Peyer's patch (tissue), 4 donors: Measurements from ENCODE around the gene PFKL. TPM values are rescaled to one million over a fixed set of nuclear protein-coding genes. Genes with fewer than 3 reads are reported as not detected.

Source experiments
- DNase-seq, 3 donors: peaks; one replicate each; pipeline ENCODE4 v3.0.0-alpha.2; 2017 to 2019
- H3K27ac ChIP-seq, 4 donors: fragments of 200-600 bp; sonication (generic); one replicate each; pipeline ENCODE4 v1.5.1; 2016 to 2019
- H3K27me3 ChIP-seq, 2 donors: fragments of 200-600 bp; sonication (generic); one replicate each; pipeline ENCODE4 v1.5.1; 2019
- H3K36me3 ChIP-seq, 3 donors: fragments of 200-600 bp; sonication (generic); one replicate each; pipeline ENCODE4 v1.5.1; 2016 to 2019
- H3K4me1 ChIP-seq, 4 donors: fragments of 200-600 bp; sonication (generic); one replicate each; pipeline ENCODE4 v1.5.1; 2016 to 2019
- H3K4me3 ChIP-seq, 4 donors: fragments of 200-600 bp; sonication (generic); 1 replicate in 3 of 4; 2 replicates in 1 of 4; pipeline ENCODE4 v1.5.1; 2016 to 2019; ENCODE audit warnings: mild to moderate bottlenecking in 1 of 4
- H3K9me3 ChIP-seq, 4 donors: fragments of 200-600 bp; sonication (generic); one replicate each; pipeline ENCODE4 v1.5.1; 2016 to 2019; ENCODE audit warnings: mild to moderate bottlenecking in 1 of 4
- POLR2A ChIP-seq, 2 donors: fragments of 450-650 bp; IDR thresholded peaks; one replicate each; pipeline ENCODE4 v1.5.1; 2017; ENCODE audit warnings: antibody characterized with exemption in 2 of 2, mild to moderate bottlenecking in 2 of 2, moderate library complexity in 2 of 2
- total RNA-seq, 4 donors: library from RNA; depleted of rRNA; stranded (reverse); fragments of >200 nt; gene quantifications; one replicate each; pipeline ENCODE4 v1.1.0, GENCODE V29; 2016
- TF ChIP-seq, protein P1 (sequence below), 6 experiments: fragments of 450-650 bp in 4 of 6; fragments of 200-600 bp in 2 of 6; sonication (generic) in 1 of 6; IDR thresholded peaks; one replicate each; pipeline ENCODE4 v1.5.1; 2017 to 2019; ENCODE audit warnings: antibody characterized with exemption in 6 of 6, mild to moderate bottlenecking in 3 of 6, moderate library complexity in 1 of 6

PFKL gene
- total RNA-seq, 4 donors from 2014 or later, result 192 to 404 (median 274) TPM

DNA sequence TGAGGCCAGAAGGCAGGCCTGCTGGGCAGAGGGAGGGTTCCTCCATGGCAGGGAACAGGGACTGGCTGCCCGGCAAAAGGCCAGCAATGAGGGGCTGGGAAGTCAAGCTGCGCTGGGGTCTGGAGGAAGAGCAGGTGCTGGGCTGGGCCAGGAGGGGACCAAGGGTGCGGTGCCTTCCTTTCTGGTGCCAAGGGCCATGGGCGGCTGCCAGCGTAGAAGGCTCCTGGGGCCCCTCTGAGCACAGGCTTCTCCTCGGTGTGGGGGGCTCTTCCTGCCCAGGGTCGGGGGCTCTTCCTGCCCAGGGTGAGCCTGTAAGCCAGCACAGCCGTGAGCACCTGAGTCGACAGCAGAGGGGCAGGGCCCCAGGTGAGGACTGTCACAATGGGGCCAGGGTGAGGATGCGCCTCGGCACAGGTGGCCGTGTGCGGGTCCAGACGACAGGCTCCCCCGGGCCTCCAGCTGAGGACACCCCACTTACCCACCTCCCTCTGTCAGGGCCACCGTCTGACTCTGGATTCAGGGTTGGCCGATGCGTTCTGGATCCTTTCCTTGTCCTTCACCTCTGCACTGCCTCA lies 27.5 kb upstream of the PFKL start:
- Histone ChIP-seq H3K27me3 (no peaks in the 10 kb centered on the region), H3K27ac (no peak overlapping the region), H3K36me3 (no peaks in the 10 kb centered on the region), H3K4me3 (no peak overlapping the region), H3K9me3 (no peaks in the 10 kb centered on the region), H3K4me1 (no peaks in the 10 kb centered on the region)
- no peak for DNase-seq
- TF ChIP-seq POLR2A (IDR thresholded peaks at IDR 0.05), result no peak
- TF ChIP-seq, protein P1, sequence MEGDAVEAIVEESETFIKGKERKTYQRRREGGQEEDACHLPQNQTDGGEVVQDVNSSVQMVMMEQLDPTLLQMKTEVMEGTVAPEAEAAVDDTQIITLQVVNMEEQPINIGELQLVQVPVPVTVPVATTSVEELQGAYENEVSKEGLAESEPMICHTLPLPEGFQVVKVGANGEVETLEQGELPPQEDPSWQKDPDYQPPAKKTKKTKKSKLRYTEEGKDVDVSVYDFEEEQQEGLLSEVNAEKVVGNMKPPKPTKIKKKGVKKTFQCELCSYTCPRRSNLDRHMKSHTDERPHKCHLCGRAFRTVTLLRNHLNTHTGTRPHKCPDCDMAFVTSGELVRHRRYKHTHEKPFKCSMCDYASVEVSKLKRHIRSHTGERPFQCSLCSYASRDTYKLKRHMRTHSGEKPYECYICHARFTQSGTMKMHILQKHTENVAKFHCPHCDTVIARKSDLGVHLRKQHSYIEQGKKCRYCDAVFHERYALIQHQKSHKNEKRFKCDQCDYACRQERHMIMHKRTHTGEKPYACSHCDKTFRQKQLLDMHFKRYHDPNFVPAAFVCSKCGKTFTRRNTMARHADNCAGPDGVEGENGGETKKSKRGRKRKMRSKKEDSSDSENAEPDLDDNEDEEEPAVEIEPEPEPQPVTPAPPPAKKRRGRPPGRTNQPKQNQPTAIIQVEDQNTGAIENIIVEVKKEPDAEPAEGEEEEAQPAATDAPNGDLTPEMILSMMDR (IDR thresholded peaks at IDR 0.05), result no peak

DNA sequence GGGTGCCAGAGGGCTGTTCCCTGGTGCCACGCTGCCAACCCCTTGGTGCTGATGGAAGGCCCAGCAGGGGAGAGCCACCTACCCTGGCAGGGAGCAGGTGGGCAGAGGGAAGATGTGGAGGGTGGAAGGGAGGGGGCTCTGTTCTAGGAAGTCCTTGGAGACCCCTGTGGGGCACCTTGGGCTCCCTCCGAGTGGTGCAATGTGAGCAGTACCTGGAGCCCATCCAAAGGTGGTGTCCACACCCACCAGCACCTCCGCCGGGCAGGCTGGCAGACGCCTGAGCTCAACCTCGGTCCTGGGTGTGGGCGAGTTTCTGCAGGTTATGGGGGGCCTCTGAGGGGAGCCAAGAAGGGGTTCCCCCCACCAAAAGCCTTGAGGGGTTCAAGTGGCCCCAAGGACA lies 26.8 kb upstream of the PFKL start:
- Histone ChIP-seq H3K4me3 (no peak overlapping the region), H3K4me1 (no peaks in the 10 kb centered on the region), H3K27me3 (no peaks in the 10 kb centered on the region), H3K9me3 (no peaks in the 10 kb centered on the region), H3K36me3 (no peaks in the 10 kb centered on the region), H3K27ac (no peak overlapping the region)
- TF ChIP-seq, protein P1 (IDR thresholded peaks at IDR 0.05), result no peak
- no peak for TF ChIP-seq POLR2A (IDR thresholded peaks at IDR 0.05)
- no peak for DNase-seq

DNA sequence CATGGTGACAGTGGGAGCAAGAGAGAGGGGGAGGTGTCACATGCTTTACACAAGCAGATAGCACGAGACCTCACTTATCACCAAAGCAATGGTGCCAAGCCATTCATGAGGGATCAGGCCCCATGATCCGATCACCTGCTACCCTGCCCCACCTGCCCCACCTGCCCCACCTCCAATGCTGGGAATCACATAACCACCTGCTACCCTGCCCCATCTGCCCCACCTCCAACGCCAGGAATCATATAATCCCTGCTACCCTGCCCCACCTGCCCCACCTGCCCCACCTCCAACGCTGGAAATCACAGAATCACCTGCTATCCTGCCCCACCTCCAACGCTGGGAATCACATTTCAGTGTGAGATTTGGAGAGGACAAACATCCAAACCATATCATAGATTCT lies 24.8 kb upstream of the PFKL start:
- Histone ChIP-seq H3K27me3 (no peaks in the 10 kb centered on the region), H3K9me3 (no peaks in the 10 kb centered on the region), H3K36me3 (no peaks in the 10 kb centered on the region), H3K4me3 (no peak overlapping the region), H3K27ac (no peak overlapping the region), H3K4me1 (no peaks in the 10 kb centered on the region)
- no peak for DNase-seq
- TF ChIP-seq POLR2A (IDR thresholded peaks at IDR 0.05), result no peak
- TF ChIP-seq, protein P1 (IDR thresholded peaks at IDR 0.05), result no peak

DNA sequence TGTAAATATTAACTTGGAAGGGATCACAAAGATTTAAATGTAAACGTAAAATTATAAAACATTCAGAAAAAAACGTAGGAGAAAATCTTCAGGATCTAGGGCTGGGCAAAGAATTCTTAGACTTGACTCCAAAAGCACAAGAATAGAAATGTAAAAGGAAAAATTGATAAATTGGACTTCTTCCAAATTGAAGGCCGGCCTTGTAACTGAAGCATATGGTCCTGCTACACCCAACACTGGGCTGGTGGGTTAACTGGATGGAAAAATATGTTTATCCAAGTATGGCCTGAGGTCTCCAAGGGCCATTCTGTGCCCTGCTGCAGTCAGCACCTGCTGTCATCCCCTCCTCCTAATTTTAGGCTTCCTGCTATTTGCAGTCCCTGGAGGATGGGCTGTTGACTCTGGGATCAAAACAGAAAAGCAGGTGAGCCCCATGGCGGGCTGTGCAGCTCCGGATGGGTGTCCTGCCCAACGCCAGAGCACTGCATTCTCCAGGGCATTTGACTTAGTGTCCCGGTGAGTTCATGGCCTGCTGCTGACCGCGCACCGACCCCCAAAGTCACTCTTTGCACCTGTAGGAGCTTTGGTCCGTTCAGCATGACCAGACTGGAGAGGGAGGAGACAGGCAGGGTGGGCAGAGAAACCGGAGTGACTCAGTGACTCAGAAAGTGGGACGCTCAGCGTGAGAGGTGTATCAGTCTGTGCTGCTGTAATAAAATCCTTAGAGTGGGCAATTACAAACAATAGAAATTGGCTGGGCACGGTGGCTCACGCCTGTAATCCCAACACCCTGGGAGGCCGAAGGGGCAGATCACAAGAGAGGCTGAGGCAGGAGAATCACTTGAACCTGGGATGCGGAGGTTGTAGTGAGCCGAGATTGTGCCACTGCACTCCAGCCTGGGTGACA lies 20.2 kb upstream of the PFKL start:
- Histone ChIP-seq H3K27me3 (no peaks in the 10 kb centered on the region), H3K4me3 (no peak overlapping the region), H3K9me3 (no peaks in the 10 kb centered on the region), H3K27ac (no peak overlapping the region), H3K36me3 (no peaks in the 10 kb centered on the region), H3K4me1 (no peaks in the 10 kb centered on the region)
- no peak for TF ChIP-seq POLR2A (IDR thresholded peaks at IDR 0.05)
- TF ChIP-seq, protein P1 (IDR thresholded peaks at IDR 0.05), result no peak
- no peak for DNase-seq

DNA sequence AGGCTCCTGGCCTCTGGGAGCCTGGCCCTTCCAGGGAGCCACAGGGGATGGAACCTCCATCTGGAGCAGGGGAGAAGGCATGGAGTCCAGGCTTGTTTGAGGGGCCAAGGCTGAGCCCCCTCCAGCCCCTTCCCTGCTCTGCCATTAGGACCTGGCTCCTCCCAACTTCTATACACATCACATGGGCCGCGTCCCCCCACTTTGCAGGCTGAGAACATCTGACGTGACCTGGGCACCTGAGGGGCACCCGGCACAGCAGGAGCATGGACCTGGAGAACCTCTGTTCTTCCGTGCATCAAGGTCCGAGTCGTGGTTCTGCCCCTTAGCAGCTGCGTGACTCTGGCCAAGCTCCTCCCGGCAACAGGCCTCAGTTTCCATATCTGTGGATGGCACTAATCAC lies 18.1 kb upstream of the PFKL start:
- no peak for DNase-seq

More for the DNA sequence above, 18.1 kb upstream of the PFKL start:
- Histone ChIP-seq H3K36me3 (no peaks in the 10 kb centered on the region), H3K27ac (no peak overlapping the region), H3K9me3 (no peaks in the 10 kb centered on the region), H3K4me3 (no peak overlapping the region), H3K27me3 (no peaks in the 10 kb centered on the region), H3K4me1 (peaks cover 0 to 8% (median 0%) of the 10 kb centered on the region in 4 donors)
- TF ChIP-seq, protein P1 (IDR thresholded peaks at IDR 0.05), result no peak
- no peak for TF ChIP-seq POLR2A (IDR thresholded peaks at IDR 0.05)
